Fibroblast of skin of left quadriceps (primary cell): Measurements from ENCODE around the gene CCDC12.
"Not testable (repeated sequence)": the region's sequence is repeated elsewhere in the genome, so short reads cannot be mapped to it uniquely, and the experiment has no call there.

ENCODE experiments used
- DNase-seq, 2 experiments: peaks; one replicate each; pipeline ENCODE4 v3.0.0-alpha.2; 2013; ENCODE audit warnings: low read depth in 2 of 2

The CCDC12 gene

GRCh38 chr3:46923559-46924350, 52.8 kb downstream of the CCDC12 start:
- no peak for DNase-seq

- DNase-seq: no peak
These were observed 53.5 kb downstream of the CCDC12 start for GRCh38 chr3:46922871-46923558.

GRCh38 chr3:46922426-46922825, 54.1 kb downstream of the CCDC12 start:
- DNase-seq: no peak

GRCh38 chr3:46921871-46922271, 54.7 kb downstream of the CCDC12 start:
- DNase-seq: no peak

GRCh38 chr3:46921041-46921440, 55.5 kb downstream of the CCDC12 start:
- no peak for DNase-seq

- DNase-seq: no peak
These were observed 57.9 kb downstream of the CCDC12 start for GRCh38 chr3:46918634-46919033.

GRCh38 chr3:46918202-46918601, 58.3 kb downstream of the CCDC12 start:
- DNase-seq: no peak

- no peak for DNase-seq
These were observed 59.3 kb downstream of the CCDC12 start for GRCh38 chr3:46917257-46917656.

- no peak for DNase-seq
These were observed 59.7 kb downstream of the CCDC12 start for GRCh38 chr3:46916799-46917198.

GRCh38 chr3:46916278-46916677, 60.3 kb downstream of the CCDC12 start:
- no peak for DNase-seq

GRCh38 chr3:46915297-46915822, 61.2 kb downstream of the CCDC12 start:
- DNase-seq: no peak

GRCh38 chr3:46914849-46915248, 61.7 kb downstream of the CCDC12 start:
- DNase-seq: no peak

- DNase-seq: peak; percentile 42 to 47
These were observed 62.9 kb downstream of the CCDC12 start for GRCh38 chr3:46913644-46914043.

- no peak for DNase-seq
These were observed 63.6 kb downstream of the CCDC12 start for GRCh38 chr3:46912986-46913385.

GRCh38 chr3:46910914-46911313, 65.6 kb downstream of the CCDC12 start:
- not testable (repeated sequence) for DNase-seq

GRCh38 chr3:46910166-46910760, 66.3 kb downstream of the CCDC12 start:
- DNase-seq: no peak

- peak; percentile 70 to 72 for DNase-seq
These were observed 66.9 kb downstream of the CCDC12 start for GRCh38 chr3:46909535-46910161.

- no peak for DNase-seq
These were observed 67.5 kb downstream of the CCDC12 start for GRCh38 chr3:46908986-46909534.

GRCh38 chr3:46908294-46908985, 68.1 kb downstream of the CCDC12 start:
- no peak for DNase-seq

GRCh38 chr3:46907960-46908293, 68.6 kb downstream of the CCDC12 start:
- no peak for DNase-seq

- no peak for DNase-seq
These were observed 69.3 kb downstream of the CCDC12 start for GRCh38 chr3:46907271-46907670.
